Duodenal mucosa (tissue), 2 donors: ENCODE data around the gene DCUN1D3.
"Not testable (repeated sequence)": the region's sequence is repeated elsewhere in the genome, so short reads cannot be mapped to it uniquely, and the experiment has no call there.

Experiments
- H3K27ac ChIP-seq: one replicate; pipeline ENCODE4 v1.7.0; 2013; ENCODE audit warnings: low read depth, low read length
- H3K27me3 ChIP-seq, 2 donors: one replicate each; pipeline ENCODE4 v1.7.0; 2013; ENCODE audit warnings: low read length in 2 of 2, control low read depth in 1 of 2; ENCODE audit not compliant: insufficient read depth in 2 of 2, control insufficient read depth in 1 of 2
- H3K36me3 ChIP-seq, 2 donors: one replicate each; pipeline ENCODE4 v1.7.0; 2013; ENCODE audit warnings: low read length in 2 of 2, control low read depth in 1 of 2; ENCODE audit not compliant: insufficient read depth in 2 of 2, control insufficient read depth in 1 of 2
- H3K4me1 ChIP-seq, 2 donors: one replicate each; pipeline ENCODE4 v1.7.0; 2013; ENCODE audit warnings: low read length in 2 of 2, control low read depth in 1 of 2; ENCODE audit not compliant: insufficient read depth in 2 of 2, control insufficient read depth in 1 of 2
- H3K4me3 ChIP-seq, 2 donors: one replicate each; pipeline ENCODE4 v1.7.0; 2013; ENCODE audit warnings: low read length in 2 of 2, low read depth in 1 of 2
- H3K9ac ChIP-seq, 2 donors: one replicate each; pipeline ENCODE4 v1.7.0; 2013; ENCODE audit warnings: low read length in 2 of 2, low read depth in 1 of 2
- H3K9me3 ChIP-seq, 2 donors: one replicate each; pipeline ENCODE4 v1.7.0; 2013; ENCODE audit warnings: low read length in 2 of 2, control low read depth in 1 of 2; ENCODE audit not compliant: control insufficient read depth in 1 of 2

The DCUN1D3 gene

GRCh38 chr16:20938426-20938825, 38.3 kb upstream of the DCUN1D3 start:
- Histone ChIP-seq H3K4me1 (peaks cover 6 to 9% of the 10 kb centered on the region in 2 donors), H3K36me3 (no peaks in the 10 kb centered on the region), H3K27me3 (no peaks in the 10 kb centered on the region), H3K4me3 (no peak overlapping the region), H3K9me3 (no peaks in the 10 kb centered on the region), H3K9ac (no peak overlapping the region), H3K27ac (no peak overlapping the region)

GRCh38 chr16:20937736-20938135, 37.6 kb upstream of the DCUN1D3 start:
- Histone ChIP-seq H3K9me3 (no peaks in the 10 kb centered on the region), H3K4me1 (peaks cover 6 to 9% of the 10 kb centered on the region in 2 donors), H3K36me3 (no peaks in the 10 kb centered on the region), H3K9ac (no peak overlapping the region), H3K4me3 (no peak overlapping the region), H3K27ac (no peak overlapping the region), H3K27me3 (no peaks in the 10 kb centered on the region)

- Histone ChIP-seq H3K4me1 (peaks cover 6 to 9% of the 10 kb centered on the region in 2 donors), H3K27ac (no peak overlapping the region), H3K9me3 (no peaks in the 10 kb centered on the region), H3K9ac (no peak overlapping the region), H3K27me3 (no peaks in the 10 kb centered on the region), H3K4me3 (no peak overlapping the region), H3K36me3 (no peaks in the 10 kb centered on the region)
Observed at GRCh38 chr16:20933589-20933988, 33.4 kb upstream of the DCUN1D3 start.

- no peaks in the 10 kb centered on the region for H3K9me3 ChIP-seq
- H3K27me3 ChIP-seq: no peaks in the 10 kb centered on the region
- H3K9ac ChIP-seq: no peak overlapping the region
- H3K27ac ChIP-seq: no peak overlapping the region
- H3K4me1 ChIP-seq: peaks cover 0 to 3% of the 10 kb centered on the region in 2 donors
- H3K36me3 ChIP-seq: no peaks in the 10 kb centered on the region
- H3K4me3 ChIP-seq: no peak overlapping the region
Observed at GRCh38 chr16:20931066-20931600, 31.0 kb upstream of the DCUN1D3 start.

- Histone ChIP-seq H3K27ac (no peak overlapping the region), H3K27me3 (no peaks in the 10 kb centered on the region), H3K36me3 (peaks cover 0 to 4% of the 10 kb centered on the region in 2 donors), H3K9me3 (no peaks in the 10 kb centered on the region), H3K4me1 (peaks cover 0 to 3% of the 10 kb centered on the region in 2 donors), H3K4me3 (no peak overlapping the region), H3K9ac (no peak overlapping the region)
Observed at GRCh38 chr16:20930365-20930690, 30.2 kb upstream of the DCUN1D3 start.

GRCh38 chr16:20929676-20930364, 29.7 kb upstream of the DCUN1D3 start:
- not testable (repeated sequence) for H3K36me3 ChIP-seq, H3K4me1 ChIP-seq, H3K27me3 ChIP-seq, H3K27ac ChIP-seq, H3K9me3 ChIP-seq, H3K4me3 ChIP-seq, H3K9ac ChIP-seq

GRCh38 chr16:20928774-20929411, 28.7 kb upstream of the DCUN1D3 start:
- Histone ChIP-seq H3K27me3 (no peaks in the 10 kb centered on the region), H3K9me3 (no peaks in the 10 kb centered on the region), H3K36me3 (peaks cover 0 to 4% of the 10 kb centered on the region in 2 donors), H3K4me3 (no peak overlapping the region), H3K4me1 (peaks cover 0 to 3% of the 10 kb centered on the region in 2 donors), H3K9ac (no peak overlapping the region), H3K27ac (no peak overlapping the region)

- no peaks in the 10 kb centered on the region for H3K27me3 ChIP-seq
- no peak overlapping the region for H3K27ac ChIP-seq
- H3K4me3 ChIP-seq: no peak overlapping the region
- H3K4me1 ChIP-seq: peaks cover 0 to 3% of the 10 kb centered on the region in 2 donors
- H3K9me3 ChIP-seq: no peaks in the 10 kb centered on the region
- peaks cover 0 to 4% of the 10 kb centered on the region in 2 donors for H3K36me3 ChIP-seq
- no peak overlapping the region for H3K9ac ChIP-seq
Observed at GRCh38 chr16:20925751-20926150, 25.6 kb upstream of the DCUN1D3 start.

- peaks cover 4 to 5% of the 10 kb centered on the region in 2 donors for H3K36me3 ChIP-seq
- no peak overlapping the region for H3K9ac ChIP-seq
- no peaks in the 10 kb centered on the region for H3K9me3 ChIP-seq
Observed at GRCh38 chr16:20923876-20924275, 23.7 kb upstream of the DCUN1D3 start.

GRCh38 chr16:20920799-20921198, 20.6 kb upstream of the DCUN1D3 start:
- Histone ChIP-seq H3K9ac (no peak overlapping the region), H3K36me3 (peaks cover 4 to 5% of the 10 kb centered on the region in 2 donors), H3K27me3 (no peaks in the 10 kb centered on the region)

More at GRCh38 chr16:20923876-20924275, 23.7 kb upstream of the DCUN1D3 start:
- no peaks in the 10 kb centered on the region for H3K4me1 ChIP-seq
- H3K27ac ChIP-seq: no peak overlapping the region
- no peaks in the 10 kb centered on the region for H3K27me3 ChIP-seq
- no peak overlapping the region for H3K4me3 ChIP-seq

More at GRCh38 chr16:20920799-20921198, 20.6 kb upstream of the DCUN1D3 start:
- no peaks in the 10 kb centered on the region for H3K4me1 ChIP-seq
- no peak overlapping the region for H3K27ac ChIP-seq
- H3K9me3 ChIP-seq: no peaks in the 10 kb centered on the region
- H3K4me3 ChIP-seq: no peak overlapping the region
